Spleen (tissue), 11 donors: ENCODE data around the gene TOR3A. TPM values are rescaled to one million over a fixed set of nuclear protein-coding genes. Genes with fewer than 3 reads are reported as not detected.

ENCODE experiments used
- DNase-seq: peaks from one replicate; pipeline ENCODE4 v3.0.0-alpha.2; 2020
- H3K27ac ChIP-seq, 8 donors: fragments of 200-600 bp; sonication (generic) in 7 of 8; 1 replicate in 4 of 8; 2 replicates in 4 of 8; pipeline versions ENCODE4 v1.5.0 to v1.8.0; 2016 to 2021; ENCODE audit warnings: inconsistent platforms in 4 of 8, mild to moderate bottlenecking in 4 of 8, moderate library complexity in 1 of 8
- H3K27me3 ChIP-seq, 7 donors: fragments of 200-600 bp; sonication (generic) in 6 of 7; replicated peaks in 1 of 7; 1 replicate in 4 of 7; 2 replicates in 3 of 7; pipeline versions ENCODE4 v1.5.0 to v1.8.0; 2016 to 2021; ENCODE audit warnings: inconsistent platforms in 3 of 7, mild to moderate bottlenecking in 1 of 7
- H3K36me3 ChIP-seq, 6 donors: fragments of 200-600 bp; sonication (generic) in 5 of 6; 1 replicate in 4 of 6; 2 replicates in 2 of 6; pipeline versions ENCODE4 v1.5.0 to v1.8.0; 2016 to 2021; ENCODE audit warnings: inconsistent platforms in 2 of 6
- H3K4me1 ChIP-seq, 6 donors: fragments of 200-600 bp; sonication (generic) in 5 of 6; 1 replicate in 3 of 6; 2 replicates in 3 of 6; pipeline versions ENCODE4 v1.5.0 to v1.8.0; 2016 to 2021; ENCODE audit warnings: inconsistent platforms in 3 of 6
- H3K4me3 ChIP-seq, 8 donors: fragments of 200-600 bp; sonication (generic) in 7 of 8; 1 replicate in 4 of 8; 2 replicates in 4 of 8; pipeline versions ENCODE4 v1.5.0 to v1.8.0; 2016 to 2021; ENCODE audit warnings: inconsistent platforms in 4 of 8, mild to moderate bottlenecking in 4 of 8, moderate library complexity in 2 of 8
- H3K9me3 ChIP-seq, 8 donors: fragments of 200-600 bp; sonication (generic) in 7 of 8; 1 replicate in 4 of 8; 2 replicates in 4 of 8; pipeline versions ENCODE4 v1.5.0 to v1.8.0; 2016 to 2021; ENCODE audit warnings: inconsistent platforms in 4 of 8
- CTCF ChIP-seq, 11 experiments: fragments of 200-600 bp in 7 of 11; fragments of 450-650 bp in 4 of 11; sonication (generic) in 4 of 11; IDR thresholded peaks in 8 of 11; conservative IDR thresholded peaks in 3 of 11; 1 replicate in 7 of 11; 2 replicates in 4 of 11; pipeline versions ENCODE4 v1.4.0 to v1.8.0; 2016 to 2021; ENCODE audit warnings: antibody characterized with exemption in 11 of 11, inconsistent platforms in 4 of 11, mild to moderate bottlenecking in 1 of 11
- POLR2A ChIP-seq, 3 donors: fragments of 450-650 bp; IDR thresholded peaks; one replicate each; pipeline ENCODE4 v1.5.1; 2017; ENCODE audit warnings: antibody characterized with exemption in 3 of 3, mild to moderate bottlenecking in 1 of 3
- POLR2AphosphoS5 ChIP-seq, 3 donors: sonication (generic); formaldehyde crosslinking; IDR thresholded peaks; one replicate each; pipeline ENCODE4 v1.5.1; 2017; ENCODE audit warnings: antibody characterized with exemption in 3 of 3
- WGBS, 5 donors: extraction: QIAGEN DNeasy Blood & Tissue Kit in 3 of 5; methylation state at CpG; one replicate each; pipeline versions ENCODE4 v1.1.5 to v1.1.7; 2013 to 2018; 5-methylcytosine and 5-hydroxymethylcytosine counted together
- intact Hi-C: fragments of 100-400 bp; cut with DNase I; formaldehyde crosslinking; loops from one replicate; pipeline ENCODE4 v1.15.0; 2023; ENCODE audit warnings: low total_unique reads
- polyA plus RNA-seq, 3 donors: library from polyadenylated mRNA; stranded (reverse); fragments of 200-250 nt; gene quantifications; one replicate each; pipeline ENCODE4 v1.2.1, GENCODE V29; 2013
- total RNA-seq, 7 donors: library from RNA; depleted of rRNA in 3 of 7; stranded (reverse); fragments of >200 nt in 3 of 7; fragmentation: NEBNext Ultra II Directional in 4 of 7; extraction: Animal tissue kit (Norgen Biotek cat#: 25700) in 4 of 7; gene quantifications; one replicate each; pipeline versions ENCODE4 v1.1.0 to v1.2.1, GENCODE V29; 2016 to 2021
- donor health status: healthy with polysubstance abuse.
- donor health status: DM: no; HTN: no; CAD: no; lungs with moderate emphysema.
- donor health status: DM: no; HTN: no; CAD: no.
- donor health status: Bipolar disorder and iron deficiency.
- donor health status: healthy.
- donor health status: DM: no; HTN: no; CAD: no.
- donor health status: DM: yes; HTN: yes; CAD: no.

The TOR3A gene
- total and polyA plus RNA-seq, 10 donors, result 27.9 to 51.7 (median 42.0) TPM

- no peaks in the 10 kb centered on the region for H3K27me3 ChIP-seq
- peaks cover 0 to 81% (median 30%) of the 10 kb centered on the region in 6 donors for H3K36me3 ChIP-seq
- no peak overlapping the region for H3K4me3 ChIP-seq
- H3K9me3 ChIP-seq, result no peaks in the 10 kb centered on the region
- intact Hi-C loops, result loop anchor here (10.0 kb wide), 1 partner anchor 255 kb away; no protein-coding TSS in a partner anchor
- no peak for DNase-seq
- TF ChIP-seq POLR2A (IDR thresholded peaks at IDR 0.05), result no peak
- H3K4me1 ChIP-seq, result peaks cover 0 to 8% (median 0%) of the 10 kb centered on the region in 6 donors
- H3K27ac ChIP-seq, result no peak overlapping the region
Measured at GRCh38 chr1:179119513-179119912, 37.6 kb downstream of the TOR3A start.

GRCh38 chr1:179120736-179121135, 38.9 kb downstream of the TOR3A start:
- H3K4me1 ChIP-seq, result peaks cover 0 to 10% (median 0%) of the 10 kb centered on the region in 6 donors
- intact Hi-C loops, result loop anchor here (10.0 kb wide), 1 partner anchor 174 kb away; the partner anchor contains the start of gene SOAT1
- H3K36me3 ChIP-seq, result peaks cover 0 to 74% (median 32%) of the 10 kb centered on the region in 6 donors
- H3K27me3 ChIP-seq, result no peaks in the 10 kb centered on the region
- TF ChIP-seq POLR2AphosphoS5 (IDR thresholded peaks at IDR 0.05) (no peak), CTCF (IDR thresholded peaks at IDR 0.05 in 8 of 11, conservative IDR thresholded peaks at IDR 0.05 in 3 of 11) (no peak), POLR2A (IDR thresholded peaks at IDR 0.05) (no peak)
- H3K9me3 ChIP-seq, result no peaks in the 10 kb centered on the region
- no peak for DNase-seq
- 90 to 95% (median 93%) methylated on average over 2 of the region's 2 CpGs for WGBS, 5 donors
- no peak overlapping the region for H3K27ac ChIP-seq
- H3K4me3 ChIP-seq, result no peak overlapping the region

GRCh38 chr1:179121159-179121938, 39.5 kb downstream of the TOR3A start:
- no peak overlapping the region for H3K27ac ChIP-seq
- 84 to 86% (median 86%) methylated on average over 7 of the region's 7 CpGs for WGBS, 5 donors
- intact Hi-C loops, result loop anchor here (10.0 kb wide), 1 partner anchor 173 kb away; the partner anchor contains the start of gene SOAT1
- no peak for DNase-seq
- H3K4me1 ChIP-seq, result peaks cover 0 to 10% (median 0%) of the 10 kb centered on the region in 6 donors
- TF ChIP-seq POLR2AphosphoS5 (IDR thresholded peaks at IDR 0.05), result no peak
- peak in 10 of 11 experiments; percentile 10 to 66 (median 53) for TF ChIP-seq CTCF (IDR thresholded peaks at IDR 0.05 in 8 of 11, conservative IDR thresholded peaks at IDR 0.05 in 3 of 11)
- H3K9me3 ChIP-seq, result no peaks in the 10 kb centered on the region
- no peaks in the 10 kb centered on the region for H3K27me3 ChIP-seq
- no peak overlapping the region for H3K4me3 ChIP-seq
- peaks cover 0 to 74% (median 34%) of the 10 kb centered on the region in 6 donors for H3K36me3 ChIP-seq

GRCh38 chr1:179124873-179125272, 43.0 kb downstream of the TOR3A start:
- TF ChIP-seq POLR2A (IDR thresholded peaks at IDR 0.05) (no peak), CTCF (IDR thresholded peaks at IDR 0.05 in 8 of 11, conservative IDR thresholded peaks at IDR 0.05 in 3 of 11) (no peak), POLR2AphosphoS5 (IDR thresholded peaks at IDR 0.05) (no peak)
- Histone ChIP-seq H3K36me3 (peaks cover 0 to 41% (median 12%) of the 10 kb centered on the region in 6 donors), H3K9me3 (no peaks in the 10 kb centered on the region), H3K4me3 (no peak overlapping the region), H3K27me3 (no peaks in the 10 kb centered on the region), H3K27ac (no peak overlapping the region), H3K4me1 (peaks cover 5 to 21% (median 11%) of the 10 kb centered on the region in 6 donors)
- intact Hi-C loops, result loop anchor here (10.0 kb wide), 1 partner anchor 170 kb away; the partner anchor contains the start of gene SOAT1
- WGBS, 5 donors, result 94 to 100% (median 97%) methylated on average over 1 of the region's 1 CpG
- DNase-seq, result no peak
